ENCODE results near the gene BBLN.

GRCh38 chr9:128153947-128154695, 5.9 kb upstream of the BBLN start:
- TF ChIP-seq CTCF (IDR thresholded peaks at IDR 0.05) (no peak), POLR2A (IDR thresholded peaks at IDR 0.05) (no peak)
